Activated CD4-positive, alpha-beta T cell treated with anti-CD3 and anti-CD28 coated beads for 36 hours (primary cell): ENCODE results near the gene OPHN1. TPM values are rescaled to one million over a fixed set of nuclear protein-coding genes. Genes with fewer than 3 reads are reported as not detected.

Experiments used
- ATAC-seq: fragments of 200-7000 bp; cut with Tn5 transposase; one replicate; pipeline ENCODE4 v1.10.0; 2021; ENCODE audit warnings: mild to moderate bottlenecking, moderate library complexity
- CTCF ChIA-PET: fragments of 350-600 bp; sonication (Branson Sonifier 250); formaldehyde crosslinking; loops from one replicate; lab custom pipeline; 2021; ENCODE audit warnings: antibody characterized with exemption; lab: Charles Lee
- POLR2A ChIA-PET: fragments of 350-600 bp; sonication (Branson Sonifier 250); formaldehyde crosslinking; loops from one replicate; lab custom pipeline; 2021; ENCODE audit warnings: antibody characterized with exemption, inconsistent platforms; lab: Charles Lee
- DNase-seq: peaks from one replicate; pipeline ENCODE4 v3.0.0-alpha.2; 2020
- H3K27ac Mint-ChIP-seq: one replicate; pipeline ENCODE4 v1.8.0; 2021; ENCODE audit warnings: mixed read lengths
- H3K27me3 Mint-ChIP-seq: one replicate; pipeline ENCODE4 v1.8.0; 2021; ENCODE audit warnings: mixed read lengths
- H3K36me3 Mint-ChIP-seq: one replicate; pipeline ENCODE4 v1.8.0; 2021; ENCODE audit warnings: low read depth, mixed read lengths
- H3K4me1 Mint-ChIP-seq: one replicate; pipeline ENCODE4 v1.8.0; 2021; ENCODE audit warnings: mixed read lengths
- H3K4me3 Mint-ChIP-seq: one replicate; pipeline ENCODE4 v1.8.0; 2021; ENCODE audit warnings: mild to moderate bottlenecking, moderate library complexity, mixed read lengths
- H3K9me3 Mint-ChIP-seq: one replicate; pipeline ENCODE4 v1.8.0; 2021; ENCODE audit warnings: low read depth, mixed read lengths
- intact Hi-C, 2 experiments: fragments of 100-400 bp; cut with DNase I in 1 of 2; cut with micrococcal nuclease in 1 of 2; formaldehyde crosslinking; loops; one replicate each; pipeline versions ENCODE4 v1.14.2 to v1.15.1; 2022 to 2024; cut with DNase I, micrococcal nuclease
- total RNA-seq, 2 experiments: library from RNA; stranded (reverse); gene quantifications; one replicate each; pipeline ENCODE4 v1.2.3, GENCODE V29; 2021

The OPHN1 gene
- total RNA-seq, 2 experiments from 2014 or later = 0.04 to 0.07 TPM

- Mint-ChIP-seq H3K4me3 (no peak overlapping the region), H3K27me3 (no peaks in the 10 kb centered on the region), H3K4me1 (no peaks in the 10 kb centered on the region), H3K27ac (no peak overlapping the region), H3K36me3 (no peaks in the 10 kb centered on the region), H3K9me3 (no peaks in the 10 kb centered on the region)
- CTCF ChIA-PET = no interaction called here
- DNase-seq (no peak), ATAC-seq (no peak)
- intact Hi-C loops = no loop called here
- POLR2A ChIA-PET = no interaction called here
These were observed 18.4 kb upstream of the OPHN1 start for GRCh38 chrX:68451720-68452119.

DNA sequence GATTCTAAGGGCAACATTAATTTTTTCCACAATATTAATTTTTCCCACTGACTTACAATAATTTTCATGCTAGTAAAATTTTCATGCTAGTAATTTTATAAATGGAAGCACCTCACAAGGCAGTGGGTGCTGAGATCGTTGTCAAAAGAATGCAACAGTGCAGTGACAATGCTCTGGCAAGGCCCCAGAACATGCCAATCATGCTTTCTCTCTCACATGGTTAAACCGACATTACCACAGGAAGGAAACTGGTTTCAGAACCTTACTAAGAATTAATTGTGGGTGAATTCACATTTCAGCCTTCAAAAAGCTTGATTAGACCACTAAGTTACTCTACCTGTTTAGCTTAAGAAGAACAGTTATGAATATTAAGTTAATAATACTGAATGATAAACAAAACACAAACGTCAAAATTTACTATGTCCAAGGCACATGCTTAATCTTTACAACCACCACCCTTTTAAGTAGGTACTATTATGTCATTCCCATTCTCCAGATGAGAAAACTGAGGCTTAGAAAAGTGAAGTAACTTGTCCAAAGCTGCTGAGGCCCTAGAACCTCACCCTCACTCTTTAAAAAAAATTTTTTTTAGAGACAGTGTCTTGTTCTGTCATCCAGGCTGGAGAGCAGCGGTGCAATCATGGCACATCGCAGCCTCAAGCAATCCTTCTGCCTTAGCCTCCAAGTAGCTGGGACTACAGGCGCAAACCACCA lies 10.0 kb upstream of the OPHN1 start:
- H3K27ac Mint-ChIP-seq = no peak overlapping the region
- H3K4me3 Mint-ChIP-seq = no peak overlapping the region
- intact Hi-C loops = no loop called here
- ChIA-PET POLR2A (no interaction called here), CTCF (interaction anchor here (0.6 kb wide), 3 partner anchors 32 to 1731 kb away, joined by 3 to 5 read pairs (median 3); no protein-coding TSS in a partner anchor)
- ATAC-seq = no peak
- DNase-seq = peak; percentile 15
- H3K27me3 Mint-ChIP-seq = no peaks in the 10 kb centered on the region
- H3K9me3 Mint-ChIP-seq = no peaks in the 10 kb centered on the region
- no peaks in the 10 kb centered on the region for H3K36me3 Mint-ChIP-seq
- H3K4me1 Mint-ChIP-seq = peaks cover 7% of the 10 kb centered on the region

DNA sequence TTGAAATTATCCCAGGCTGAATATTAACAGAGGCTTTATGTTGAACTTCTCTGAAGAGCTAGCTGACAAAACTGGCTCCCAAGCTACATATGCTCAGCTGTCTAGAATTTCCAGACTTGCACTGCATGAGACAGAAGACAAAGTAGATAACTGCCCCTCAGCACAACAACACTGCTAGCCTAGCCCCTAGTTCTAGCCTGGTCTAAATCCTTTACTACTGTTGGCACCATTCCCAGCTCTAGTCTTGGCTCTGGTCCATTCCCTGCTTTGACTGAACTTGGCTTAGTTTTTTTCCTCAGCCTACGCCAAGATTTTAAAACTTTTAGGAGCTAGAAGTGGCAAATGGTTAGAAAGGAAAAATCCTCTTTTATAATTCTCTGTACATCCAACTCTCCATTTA lies 7.6 kb upstream of the OPHN1 start:
- intact Hi-C loops = no loop called here
- ATAC-seq (no peak), DNase-seq (no peak)
- CTCF ChIA-PET = no interaction called here
- H3K27me3 Mint-ChIP-seq = no peaks in the 10 kb centered on the region
- no peaks in the 10 kb centered on the region for H3K9me3 Mint-ChIP-seq
- no peaks in the 10 kb centered on the region for H3K36me3 Mint-ChIP-seq
- no peak overlapping the region for H3K4me3 Mint-ChIP-seq
- POLR2A ChIA-PET = no interaction called here
- H3K4me1 Mint-ChIP-seq = peaks cover 7% of the 10 kb centered on the region
- no peak overlapping the region for H3K27ac Mint-ChIP-seq

- DNase-seq (no peak), ATAC-seq (no peak)
- CTCF ChIA-PET = no interaction called here
- POLR2A ChIA-PET = no interaction called here
- peaks cover 7% of the 10 kb centered on the region for H3K4me1 Mint-ChIP-seq
- H3K27ac Mint-ChIP-seq = no peak overlapping the region
- intact Hi-C loops = no loop called here
- no peaks in the 10 kb centered on the region for H3K9me3 Mint-ChIP-seq
- no peaks in the 10 kb centered on the region for H3K27me3 Mint-ChIP-seq
- H3K36me3 Mint-ChIP-seq = no peaks in the 10 kb centered on the region
- H3K4me3 Mint-ChIP-seq = no peak overlapping the region
These were observed 7.1 kb upstream of the OPHN1 start for GRCh38 chrX:68440442-68440841.

GRCh38 chrX:68439341-68439740 lies 6.0 kb upstream of the OPHN1 start:
- ChIA-PET POLR2A (no interaction called here), CTCF (no interaction called here)
- ATAC-seq (no peak), DNase-seq (no peak)
- H3K36me3 Mint-ChIP-seq = no peaks in the 10 kb centered on the region
- H3K27me3 Mint-ChIP-seq = peaks cover 6% of the 10 kb centered on the region
- H3K4me3 Mint-ChIP-seq = no peak overlapping the region
- peaks cover 7% of the 10 kb centered on the region for H3K4me1 Mint-ChIP-seq
- H3K27ac Mint-ChIP-seq = no peak overlapping the region
- intact Hi-C loops = no loop called here
- H3K9me3 Mint-ChIP-seq = no peaks in the 10 kb centered on the region

DNA sequence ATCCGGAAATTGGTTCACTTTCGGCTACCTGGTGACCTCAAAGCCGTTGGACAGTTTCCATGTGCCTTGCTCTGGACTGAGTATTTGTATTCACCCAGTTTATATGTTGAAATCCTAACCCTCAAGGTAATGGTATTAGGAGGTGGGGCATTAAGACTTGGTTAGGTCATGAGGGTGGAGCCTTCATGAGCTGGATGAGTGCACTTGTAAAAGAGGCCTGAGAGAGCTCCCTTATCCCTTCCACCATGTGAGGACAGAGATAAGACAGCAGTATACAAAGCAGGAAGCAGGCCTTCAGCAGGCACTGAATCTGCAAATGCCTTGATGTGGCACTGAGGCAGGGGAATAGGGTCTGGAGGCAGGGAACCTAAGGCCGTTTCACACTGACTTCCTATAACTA lies 5.3 kb upstream of the OPHN1 start:
- Mint-ChIP-seq H3K36me3 (no peaks in the 10 kb centered on the region), H3K4me1 (peaks cover 9% of the 10 kb centered on the region), H3K4me3 (no peak overlapping the region), H3K27me3 (peaks cover 10% of the 10 kb centered on the region), H3K9me3 (no peaks in the 10 kb centered on the region), H3K27ac (no peak overlapping the region)
- ChIA-PET CTCF (no interaction called here), POLR2A (no interaction called here)
- ATAC-seq (no peak), DNase-seq (no peak)
- intact Hi-C loops = no loop called here

DNA sequence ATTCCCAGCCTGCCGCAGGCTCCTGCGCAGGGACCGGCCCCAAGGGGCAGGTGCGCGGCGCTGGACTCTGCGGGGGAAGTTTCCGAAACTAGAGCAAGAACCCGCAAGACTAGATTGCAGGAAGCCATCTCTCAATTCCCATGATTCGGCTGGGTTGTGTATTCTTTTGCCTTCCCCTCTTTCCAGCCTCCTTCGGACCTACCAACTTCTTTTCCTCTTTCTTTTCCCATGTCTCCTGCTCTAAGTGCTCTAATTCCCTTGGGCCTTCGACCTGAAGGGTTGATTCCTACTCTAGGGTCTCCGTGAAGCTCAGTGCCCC lies 645 bp upstream of the OPHN1 start:
- ATAC-seq (no peak), DNase-seq (no peak)
- ChIA-PET CTCF (no interaction called here), POLR2A (no interaction called here)
- Mint-ChIP-seq H3K4me3 (peak overlapping the region; percentile 64), H3K27ac (no peak overlapping the region), H3K4me1 (peaks cover 6% of the 10 kb centered on the region), H3K27me3 (peaks cover 29% of the 10 kb centered on the region), H3K9me3 (no peaks in the 10 kb centered on the region), H3K36me3 (no peaks in the 10 kb centered on the region)
- intact Hi-C loops = no loop called here

GRCh38 chrX:68432648-68433047 lies 647 bp downstream of the OPHN1 start:
- intact Hi-C loops = no loop called here
- Mint-ChIP-seq H3K27ac (no peak overlapping the region), H3K4me3 (peak overlapping the region; percentile 64), H3K9me3 (no peaks in the 10 kb centered on the region), H3K4me1 (peaks cover 6% of the 10 kb centered on the region), H3K27me3 (peaks cover 33% of the 10 kb centered on the region), H3K36me3 (no peaks in the 10 kb centered on the region)
- ATAC-seq (no peak), DNase-seq (no peak)
- POLR2A ChIA-PET = no interaction called here
- CTCF ChIA-PET = no interaction called here

GRCh38 chrX:68431836-68432235 lies 1.5 kb downstream of the OPHN1 start:
- H3K9me3 Mint-ChIP-seq = no peaks in the 10 kb centered on the region
- peaks cover 33% of the 10 kb centered on the region for H3K27me3 Mint-ChIP-seq
- no peak for DNase-seq
- no peak for ATAC-seq
- H3K27ac Mint-ChIP-seq = no peak overlapping the region
- H3K36me3 Mint-ChIP-seq = no peaks in the 10 kb centered on the region
- no peak overlapping the region for H3K4me3 Mint-ChIP-seq
- ChIA-PET CTCF (no interaction called here), POLR2A (no interaction called here)
- intact Hi-C loops = no loop called here
- H3K4me1 Mint-ChIP-seq = peaks cover 6% of the 10 kb centered on the region

DNA sequence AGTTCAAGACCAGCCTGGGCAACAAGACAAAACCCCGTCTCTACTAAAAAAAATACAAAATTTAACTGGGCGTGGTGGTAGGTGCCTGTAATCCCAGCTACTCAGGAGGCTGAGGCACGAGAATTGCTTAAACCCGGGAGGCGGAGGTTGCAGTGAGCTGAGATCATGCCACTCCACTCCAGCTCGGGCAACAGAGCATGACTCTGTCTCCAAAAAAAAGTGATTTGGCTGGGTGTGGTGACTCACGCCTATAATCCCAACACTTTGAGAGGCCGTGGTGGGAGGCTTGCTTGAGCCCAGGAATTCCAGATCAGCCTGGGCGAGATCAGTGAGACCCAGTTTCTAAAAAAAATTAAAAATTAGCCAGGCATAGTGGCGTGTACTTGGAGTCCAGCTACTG lies 4.1 kb downstream of the OPHN1 start:
- ATAC-seq (no peak), DNase-seq (no peak)
- Mint-ChIP-seq H3K27ac (no peak overlapping the region), H3K36me3 (no peaks in the 10 kb centered on the region), H3K4me3 (no peak overlapping the region), H3K27me3 (peaks cover 26% of the 10 kb centered on the region), H3K9me3 (no peaks in the 10 kb centered on the region), H3K4me1 (peaks cover 6% of the 10 kb centered on the region)
- ChIA-PET POLR2A (no interaction called here), CTCF (no interaction called here)
- intact Hi-C loops = no loop called here

DNA sequence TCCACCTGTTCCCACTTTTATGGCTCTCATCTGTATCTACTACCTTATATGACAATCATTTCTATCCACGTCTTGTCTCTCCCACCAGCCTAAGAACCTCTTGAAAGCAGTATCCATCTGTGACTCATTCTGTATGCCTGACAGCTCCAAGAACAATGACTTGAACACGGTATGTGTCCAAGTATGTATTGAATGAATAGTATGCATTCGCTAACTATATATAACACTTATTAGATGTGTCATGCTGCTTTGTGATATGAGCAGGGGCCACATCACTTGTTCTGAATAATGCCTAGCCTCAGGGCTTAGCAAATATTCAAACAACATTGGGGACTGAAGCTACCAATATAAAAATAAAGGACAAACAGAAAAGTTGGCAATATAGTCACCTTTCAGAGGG lies 4.9 kb downstream of the OPHN1 start:
- DNase-seq (no peak), ATAC-seq (no peak)
- peaks cover 4% of the 10 kb centered on the region for H3K4me1 Mint-ChIP-seq
- H3K4me3 Mint-ChIP-seq = no peak overlapping the region
- intact Hi-C loops = no loop called here
- H3K9me3 Mint-ChIP-seq = no peaks in the 10 kb centered on the region
- ChIA-PET POLR2A (no interaction called here), CTCF (no interaction called here)
- peaks cover 23% of the 10 kb centered on the region for H3K27me3 Mint-ChIP-seq
- H3K36me3 Mint-ChIP-seq = no peaks in the 10 kb centered on the region
- no peak overlapping the region for H3K27ac Mint-ChIP-seq

- Mint-ChIP-seq H3K36me3 (no peaks in the 10 kb centered on the region), H3K9me3 (no peaks in the 10 kb centered on the region), H3K27ac (no peak overlapping the region), H3K4me1 (no peaks in the 10 kb centered on the region), H3K4me3 (no peak overlapping the region), H3K27me3 (peaks cover 4% of the 10 kb centered on the region)
- ChIA-PET CTCF (no interaction called here), POLR2A (no interaction called here)
- ATAC-seq (no peak), DNase-seq (no peak)
- intact Hi-C loops = no loop called here
These were observed 8.6 kb downstream of the OPHN1 start for GRCh38 chrX:68424719-68425118.

- POLR2A ChIA-PET = no interaction called here
These were observed 10.8 kb downstream of the OPHN1 start for GRCh38 chrX:68422478-68422877.

More at GRCh38 chrX:68422478-68422877, 10.8 kb downstream of the OPHN1 start:
- no peak overlapping the region for H3K4me3 Mint-ChIP-seq
- H3K27ac Mint-ChIP-seq = no peak overlapping the region
- CTCF ChIA-PET = no interaction called here
- H3K36me3 Mint-ChIP-seq = no peaks in the 10 kb centered on the region
- H3K9me3 Mint-ChIP-seq = no peaks in the 10 kb centered on the region
- ATAC-seq (no peak), DNase-seq (no peak)
- no peaks in the 10 kb centered on the region for H3K4me1 Mint-ChIP-seq
- intact Hi-C loops = no loop called here
- H3K27me3 Mint-ChIP-seq = peaks cover 2% of the 10 kb centered on the region
